D721Med (cell line): ENCODE measurements around the gene ASPG.

Experiments
- DNase-seq: peaks from one replicate; pipeline ENCODE4 v3.0.0; 2011; ENCODE audit warnings: low spot score; ENCODE audit not compliant: insufficient read length
- FAIRE-seq: peaks from 2 replicates; lab custom pipeline; 2011; peaks lifted over from hg19 to GRCh38; lab: Jason Lieb, UNC
- TF ChIP-seq, protein P1 (sequence below): IDR thresholded peaks from 2 replicates; pipeline ENCODE4 v1.5.1; 2012; ENCODE audit warnings: mild to moderate bottlenecking, control low read depth; ENCODE audit not compliant: insufficient read depth; ENCODE audit errors: missing control alignments

The ASPG gene

DNA sequence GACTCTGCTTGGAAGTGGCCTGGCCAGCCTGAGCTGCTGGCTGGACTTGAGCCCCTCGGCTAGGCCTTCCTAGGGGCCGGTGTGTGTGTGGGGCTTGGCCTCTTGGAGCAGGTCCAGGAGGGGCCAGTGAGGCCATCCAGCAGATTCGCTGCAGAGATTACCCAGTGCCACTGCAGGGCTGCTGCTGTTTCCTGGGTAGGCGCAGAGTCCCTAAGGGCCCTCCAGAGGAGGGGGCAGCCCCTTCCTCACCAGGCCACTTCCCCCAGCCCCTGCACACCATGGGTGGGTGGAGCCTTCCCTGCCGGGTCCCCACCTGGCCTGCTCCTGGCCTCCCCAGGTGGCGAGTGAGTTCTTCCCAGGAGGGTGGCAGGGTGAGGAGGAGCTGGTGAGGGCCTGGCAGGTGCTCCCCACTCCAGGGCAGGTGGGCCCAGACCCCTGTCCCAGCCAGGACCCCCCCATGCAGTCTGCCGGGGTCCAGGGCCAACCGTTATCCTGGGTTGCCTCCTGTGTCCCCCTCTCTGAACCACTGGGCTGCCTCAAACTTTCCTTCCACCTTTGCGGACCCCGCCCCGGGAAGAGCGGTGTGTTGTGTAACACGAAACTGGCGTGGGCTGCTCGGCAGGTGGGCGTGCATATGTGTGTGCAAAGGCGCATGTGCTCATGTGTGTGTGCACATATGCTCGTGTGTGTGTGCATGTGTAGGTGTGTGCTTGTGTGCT is 25.1 kb downstream of the ASPG start:
- no peak for DNase-seq
- TF ChIP-seq, protein P1, sequence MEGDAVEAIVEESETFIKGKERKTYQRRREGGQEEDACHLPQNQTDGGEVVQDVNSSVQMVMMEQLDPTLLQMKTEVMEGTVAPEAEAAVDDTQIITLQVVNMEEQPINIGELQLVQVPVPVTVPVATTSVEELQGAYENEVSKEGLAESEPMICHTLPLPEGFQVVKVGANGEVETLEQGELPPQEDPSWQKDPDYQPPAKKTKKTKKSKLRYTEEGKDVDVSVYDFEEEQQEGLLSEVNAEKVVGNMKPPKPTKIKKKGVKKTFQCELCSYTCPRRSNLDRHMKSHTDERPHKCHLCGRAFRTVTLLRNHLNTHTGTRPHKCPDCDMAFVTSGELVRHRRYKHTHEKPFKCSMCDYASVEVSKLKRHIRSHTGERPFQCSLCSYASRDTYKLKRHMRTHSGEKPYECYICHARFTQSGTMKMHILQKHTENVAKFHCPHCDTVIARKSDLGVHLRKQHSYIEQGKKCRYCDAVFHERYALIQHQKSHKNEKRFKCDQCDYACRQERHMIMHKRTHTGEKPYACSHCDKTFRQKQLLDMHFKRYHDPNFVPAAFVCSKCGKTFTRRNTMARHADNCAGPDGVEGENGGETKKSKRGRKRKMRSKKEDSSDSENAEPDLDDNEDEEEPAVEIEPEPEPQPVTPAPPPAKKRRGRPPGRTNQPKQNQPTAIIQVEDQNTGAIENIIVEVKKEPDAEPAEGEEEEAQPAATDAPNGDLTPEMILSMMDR = no peak
- FAIRE-seq = no peak

DNA sequence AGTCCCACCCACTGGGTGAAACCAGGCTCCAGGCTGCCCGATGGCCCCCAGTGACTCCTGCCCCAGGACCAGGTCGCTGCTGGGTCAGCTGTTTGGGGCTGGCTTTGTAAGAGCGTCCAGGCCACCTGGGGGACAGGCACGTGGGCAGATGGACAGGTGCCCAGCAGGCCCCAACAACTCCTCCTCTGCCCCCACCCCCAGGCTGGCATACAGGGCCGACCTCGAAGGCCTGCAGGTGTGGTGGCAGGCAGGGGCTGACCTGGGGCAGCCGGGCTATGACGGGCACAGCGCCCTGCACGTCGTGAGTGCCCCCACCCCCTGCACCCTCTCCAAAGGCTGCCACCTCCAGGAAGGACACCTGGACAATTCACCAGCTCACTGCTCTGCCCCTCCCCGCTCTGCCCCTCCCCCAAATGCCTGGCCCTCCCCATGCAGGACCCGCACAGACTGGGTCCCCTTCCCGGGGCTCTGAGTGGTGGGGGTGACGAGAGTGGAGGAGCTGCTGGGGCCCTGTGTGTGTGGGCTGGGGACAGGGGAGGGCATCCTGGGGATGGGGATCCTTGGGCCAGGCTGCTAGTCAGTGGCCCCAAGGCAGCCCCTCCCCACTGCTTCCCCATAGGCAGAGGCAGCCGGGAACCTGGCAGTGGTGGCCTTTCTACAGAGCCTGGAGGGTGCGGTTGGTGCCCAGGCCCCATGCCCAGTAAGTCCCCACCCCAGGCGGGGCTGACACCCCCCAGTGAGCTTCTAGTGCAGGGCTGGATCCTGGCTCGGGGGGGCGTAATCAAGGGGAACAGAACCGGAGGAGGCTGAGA is 26.0 kb downstream of the ASPG start:
- TF ChIP-seq, protein P1 = no peak
- no peak for FAIRE-seq
- no peak for DNase-seq

DNA sequence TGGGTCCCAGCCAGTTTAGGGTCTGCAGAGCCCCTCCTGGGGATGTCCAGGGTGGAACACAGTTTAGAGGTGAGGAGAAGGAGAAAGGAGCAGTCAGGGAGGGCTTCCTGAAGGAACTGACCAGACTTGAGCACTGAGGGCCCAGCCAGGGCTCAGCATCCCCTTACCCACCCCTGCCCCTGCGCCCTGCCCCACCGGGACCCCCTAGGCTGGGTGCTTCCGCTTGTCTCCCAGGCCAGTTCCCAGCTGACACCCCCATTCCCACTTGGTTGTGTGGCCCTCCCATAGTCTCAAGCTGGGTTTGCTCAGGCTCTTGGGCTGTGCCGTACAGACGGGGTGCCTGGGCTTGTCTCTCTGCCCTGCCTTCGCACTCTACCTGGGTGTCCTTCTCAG is 26.6 kb downstream of the ASPG start:
- TF ChIP-seq, protein P1 = no peak
- DNase-seq (no peak), FAIRE-seq (no peak)

DNA sequence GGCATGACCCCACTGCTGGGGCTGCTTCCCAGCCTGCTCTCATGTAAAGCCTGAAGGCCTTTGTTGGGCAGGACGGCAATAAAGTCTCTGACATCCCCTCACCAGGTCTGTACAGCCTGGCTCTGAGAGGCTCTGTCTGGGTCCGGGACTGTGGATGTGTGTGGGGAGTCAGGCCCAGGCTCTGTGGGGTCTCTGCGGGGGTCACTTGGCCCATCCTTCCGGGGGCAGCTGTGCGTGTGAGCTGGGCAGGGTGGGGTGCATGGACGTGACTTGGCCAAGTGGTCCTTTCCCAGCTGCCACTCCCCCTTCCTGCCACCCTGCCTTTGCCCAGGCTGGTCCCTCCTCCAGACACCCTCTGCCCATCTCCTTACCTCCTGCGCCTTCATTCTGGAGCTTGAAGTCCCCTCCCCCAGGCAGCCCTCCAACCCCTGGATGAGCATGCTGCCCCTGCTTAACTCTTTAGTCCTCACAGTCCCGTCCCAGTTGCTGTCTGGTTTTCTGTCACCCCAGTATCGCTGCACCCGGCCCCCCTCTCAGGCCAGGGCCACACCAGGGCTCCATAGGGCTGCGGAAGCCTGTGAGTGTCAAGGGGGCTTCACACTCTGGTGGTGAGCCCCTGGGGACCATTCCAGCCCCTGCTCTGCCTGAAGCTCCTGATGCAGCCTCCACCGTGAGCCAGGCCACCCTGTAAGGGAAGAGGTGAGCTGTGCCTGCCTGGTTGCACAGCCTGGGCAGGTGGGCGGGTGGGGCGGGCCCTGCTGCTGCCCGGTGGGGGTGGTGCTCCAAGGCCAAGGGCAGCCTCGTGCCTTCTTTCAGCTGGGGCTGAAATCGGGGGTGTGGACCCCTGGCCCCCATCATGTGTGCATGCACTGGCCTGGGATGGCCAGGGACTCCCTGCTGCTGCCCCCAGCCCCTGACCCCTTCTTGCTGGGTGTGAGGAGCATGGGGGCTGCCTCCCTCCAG is 27.4 kb downstream of the ASPG start:
- TF ChIP-seq, protein P1 = no peak
- FAIRE-seq (no peak), DNase-seq (no peak)

DNA sequence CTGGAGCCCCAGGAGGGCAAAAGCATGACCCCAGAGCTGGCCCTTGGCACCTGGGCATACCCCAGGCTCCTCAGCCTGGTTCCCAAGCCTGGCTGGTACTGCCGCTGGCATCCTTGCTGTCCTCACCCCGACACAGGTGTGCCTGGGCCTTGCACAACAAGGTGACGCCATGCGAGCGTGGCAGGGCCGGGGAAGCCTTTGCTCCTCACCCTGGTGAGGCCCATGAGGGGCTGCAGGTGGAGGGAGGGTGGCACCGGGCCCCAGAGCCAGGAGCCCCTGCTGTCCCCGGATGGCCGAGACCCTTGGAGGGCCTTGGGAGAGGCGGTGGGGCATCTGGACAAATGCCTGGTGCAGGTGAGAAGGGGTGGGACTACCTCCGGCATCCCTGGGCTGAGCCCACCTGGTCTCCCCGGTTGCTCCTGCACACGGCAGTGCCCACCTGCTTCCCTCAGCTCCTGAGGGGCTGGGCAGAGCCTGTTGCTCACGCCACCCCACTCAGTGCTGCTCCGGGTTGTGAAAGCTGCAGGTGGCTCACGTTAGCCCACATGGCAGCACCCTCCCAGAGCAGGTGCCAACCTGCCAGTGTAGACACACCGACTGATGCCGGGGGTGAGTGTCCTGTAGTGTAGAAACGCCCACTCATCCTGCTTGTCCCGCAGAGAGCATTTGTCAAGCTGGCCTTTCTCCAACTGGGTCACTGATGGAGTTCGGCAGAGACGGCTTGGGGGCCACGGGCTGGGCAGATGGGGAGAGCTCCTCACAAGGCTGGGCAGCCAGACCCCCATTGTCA is 28.3 kb downstream of the ASPG start:
- TF ChIP-seq, protein P1 = no peak
- DNase-seq (no peak), FAIRE-seq (no peak)

DNA sequence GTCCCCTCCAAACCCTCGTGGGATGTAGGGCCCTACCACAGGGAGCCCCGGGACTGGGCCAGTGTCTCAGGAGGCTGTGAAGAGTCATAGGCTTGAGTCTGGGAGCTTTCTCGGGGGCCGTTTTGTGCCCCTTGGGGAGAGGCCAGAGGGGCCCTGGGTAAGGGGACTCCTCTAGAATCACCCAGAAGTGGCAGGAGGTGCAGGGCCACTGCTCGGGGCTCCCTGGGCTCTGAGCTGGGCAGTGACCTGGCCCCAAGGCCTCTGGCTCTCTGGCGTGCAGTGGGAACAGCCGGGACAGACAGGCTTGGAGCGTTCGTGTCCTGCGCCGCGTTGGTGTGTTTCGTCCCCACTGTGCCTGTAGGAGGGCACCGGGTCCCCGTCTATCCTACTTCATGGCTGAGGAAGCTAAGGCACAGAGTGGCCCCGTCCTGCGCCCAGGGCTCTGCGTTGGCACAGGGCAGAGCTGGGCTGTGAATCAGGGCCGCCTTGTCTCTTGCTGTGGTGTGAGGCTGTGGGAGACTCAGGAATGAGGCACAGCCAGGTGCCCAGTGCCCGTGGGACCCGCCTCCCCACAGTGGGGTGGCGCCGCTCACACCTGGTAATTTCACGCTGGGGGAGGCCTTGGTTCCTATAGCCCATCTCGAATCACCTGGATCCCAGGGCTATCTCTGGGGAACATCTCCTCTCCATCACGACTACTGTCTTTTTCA is 29.1 kb downstream of the ASPG start:
- FAIRE-seq (no peak), DNase-seq (no peak)
- TF ChIP-seq, protein P1 = no peak
